Measurements from ENCODE around the gene AWAT1. TPM values are rescaled to one million over a fixed set of nuclear protein-coding genes. Genes with fewer than 3 reads are reported as not detected.

Gene AWAT1
- total RNA-seq, 1 experiment from 2014 or later = not detected

DNA sequence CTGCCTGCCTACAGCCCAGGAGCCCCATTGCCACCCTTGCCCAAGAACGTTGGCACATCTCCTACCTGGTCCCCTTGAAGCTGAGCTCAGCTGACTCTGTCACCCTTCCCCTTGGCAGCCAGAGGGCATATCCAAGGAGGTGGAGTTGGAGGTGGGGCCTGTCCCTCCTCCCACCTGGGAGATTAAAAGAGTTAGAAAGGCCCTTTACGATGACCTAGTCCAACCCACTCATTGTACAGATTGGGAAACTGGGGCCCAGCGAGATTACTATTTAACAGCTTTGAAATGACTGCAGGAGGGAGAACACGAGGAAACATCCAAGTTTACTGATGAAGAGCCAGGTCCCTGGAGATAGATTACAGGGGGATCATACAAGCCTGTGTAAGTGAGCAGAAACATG, 25.6 kb downstream of the AWAT1 start, which contains the start of gene P2RY4:
Gene P2RY4, minus strand, starts transcription at position 101 of the 400 bp plus-strand sequence. CDS start 580 bp downstream, outside the sequence.
- DNase-seq (ENCODE audit: low read depth, low spot score) (no peak), ATAC-seq (no peak)
- in situ Hi-C loops (cut with HindIII; ENCODE audit: low pct_unique_long_range_greater_than_20kb, low sequenced_read_pairs) (no loop called here), intact Hi-C loops (cut with micrococcal nuclease; ENCODE audit: unreplicated experiment) (loop anchor here (5.0 kb wide), 1 partner anchor 63 kb away; no protein-coding TSS in a partner anchor)
- no peaks in the 10 kb centered on the region for H3K4me1 ChIP-seq (ENCODE audit: control insufficient read depth, insufficient read depth, low read length)
- peaks cover 2% of the 10 kb centered on the region; the same call in 1 of the 2 replicates for H3K27me3 ChIP-seq (ENCODE audit: control insufficient read depth, insufficient read depth, low read length)
- TF ChIP-seq POLR2AphosphoS5 (IDR thresholded peaks at IDR 0.05; ENCODE audit: low read depth, low read length) (no peak), SIN3A (IDR thresholded peaks at IDR 0.05; ENCODE audit: borderline replicate concordance, insufficient read depth, low read depth, low read length) (no peak), TCF7L2 (IDR thresholded peaks at IDR 0.05; ENCODE audit: low read depth, low read length) (no peak)
- TF ChIP-seq, protein P1, sequence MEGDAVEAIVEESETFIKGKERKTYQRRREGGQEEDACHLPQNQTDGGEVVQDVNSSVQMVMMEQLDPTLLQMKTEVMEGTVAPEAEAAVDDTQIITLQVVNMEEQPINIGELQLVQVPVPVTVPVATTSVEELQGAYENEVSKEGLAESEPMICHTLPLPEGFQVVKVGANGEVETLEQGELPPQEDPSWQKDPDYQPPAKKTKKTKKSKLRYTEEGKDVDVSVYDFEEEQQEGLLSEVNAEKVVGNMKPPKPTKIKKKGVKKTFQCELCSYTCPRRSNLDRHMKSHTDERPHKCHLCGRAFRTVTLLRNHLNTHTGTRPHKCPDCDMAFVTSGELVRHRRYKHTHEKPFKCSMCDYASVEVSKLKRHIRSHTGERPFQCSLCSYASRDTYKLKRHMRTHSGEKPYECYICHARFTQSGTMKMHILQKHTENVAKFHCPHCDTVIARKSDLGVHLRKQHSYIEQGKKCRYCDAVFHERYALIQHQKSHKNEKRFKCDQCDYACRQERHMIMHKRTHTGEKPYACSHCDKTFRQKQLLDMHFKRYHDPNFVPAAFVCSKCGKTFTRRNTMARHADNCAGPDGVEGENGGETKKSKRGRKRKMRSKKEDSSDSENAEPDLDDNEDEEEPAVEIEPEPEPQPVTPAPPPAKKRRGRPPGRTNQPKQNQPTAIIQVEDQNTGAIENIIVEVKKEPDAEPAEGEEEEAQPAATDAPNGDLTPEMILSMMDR (IDR thresholded peaks at IDR 0.05) = no peak
- TF ChIP-seq, protein P2, sequence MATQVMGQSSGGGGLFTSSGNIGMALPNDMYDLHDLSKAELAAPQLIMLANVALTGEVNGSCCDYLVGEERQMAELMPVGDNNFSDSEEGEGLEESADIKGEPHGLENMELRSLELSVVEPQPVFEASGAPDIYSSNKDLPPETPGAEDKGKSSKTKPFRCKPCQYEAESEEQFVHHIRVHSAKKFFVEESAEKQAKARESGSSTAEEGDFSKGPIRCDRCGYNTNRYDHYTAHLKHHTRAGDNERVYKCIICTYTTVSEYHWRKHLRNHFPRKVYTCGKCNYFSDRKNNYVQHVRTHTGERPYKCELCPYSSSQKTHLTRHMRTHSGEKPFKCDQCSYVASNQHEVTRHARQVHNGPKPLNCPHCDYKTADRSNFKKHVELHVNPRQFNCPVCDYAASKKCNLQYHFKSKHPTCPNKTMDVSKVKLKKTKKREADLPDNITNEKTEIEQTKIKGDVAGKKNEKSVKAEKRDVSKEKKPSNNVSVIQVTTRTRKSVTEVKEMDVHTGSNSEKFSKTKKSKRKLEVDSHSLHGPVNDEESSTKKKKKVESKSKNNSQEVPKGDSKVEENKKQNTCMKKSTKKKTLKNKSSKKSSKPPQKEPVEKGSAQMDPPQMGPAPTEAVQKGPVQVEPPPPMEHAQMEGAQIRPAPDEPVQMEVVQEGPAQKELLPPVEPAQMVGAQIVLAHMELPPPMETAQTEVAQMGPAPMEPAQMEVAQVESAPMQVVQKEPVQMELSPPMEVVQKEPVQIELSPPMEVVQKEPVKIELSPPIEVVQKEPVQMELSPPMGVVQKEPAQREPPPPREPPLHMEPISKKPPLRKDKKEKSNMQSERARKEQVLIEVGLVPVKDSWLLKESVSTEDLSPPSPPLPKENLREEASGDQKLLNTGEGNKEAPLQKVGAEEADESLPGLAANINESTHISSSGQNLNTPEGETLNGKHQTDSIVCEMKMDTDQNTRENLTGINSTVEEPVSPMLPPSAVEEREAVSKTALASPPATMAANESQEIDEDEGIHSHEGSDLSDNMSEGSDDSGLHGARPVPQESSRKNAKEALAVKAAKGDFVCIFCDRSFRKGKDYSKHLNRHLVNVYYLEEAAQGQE (IDR thresholded peaks at IDR 0.05; ENCODE audit: insufficient read depth in 1 of 2, low read depth in 2 of 2, low read length in 1 of 2) = no peak
- no peak within 1 kb of the TSS for H3K27ac ChIP-seq (ENCODE audit: low read length)
- no TSS peak for BruUV-seq (replicated peaks)
- ChIA-PET POLR2A (no interaction called here), CTCF (no interaction called here)
- no peak within 1 kb of the TSS for H3K4me3 ChIP-seq (ENCODE audit: low read depth in 2 of 2, low read length in 2 of 2)
- H3K9me3 ChIP-seq (ENCODE audit: control insufficient read depth, insufficient read depth, low read depth, low read length) = no peaks in the 10 kb centered on the region
- H3K36me3 ChIP-seq (ENCODE audit: control insufficient read depth, insufficient read depth, low read length) = no peaks in the 10 kb centered on the region

DNA sequence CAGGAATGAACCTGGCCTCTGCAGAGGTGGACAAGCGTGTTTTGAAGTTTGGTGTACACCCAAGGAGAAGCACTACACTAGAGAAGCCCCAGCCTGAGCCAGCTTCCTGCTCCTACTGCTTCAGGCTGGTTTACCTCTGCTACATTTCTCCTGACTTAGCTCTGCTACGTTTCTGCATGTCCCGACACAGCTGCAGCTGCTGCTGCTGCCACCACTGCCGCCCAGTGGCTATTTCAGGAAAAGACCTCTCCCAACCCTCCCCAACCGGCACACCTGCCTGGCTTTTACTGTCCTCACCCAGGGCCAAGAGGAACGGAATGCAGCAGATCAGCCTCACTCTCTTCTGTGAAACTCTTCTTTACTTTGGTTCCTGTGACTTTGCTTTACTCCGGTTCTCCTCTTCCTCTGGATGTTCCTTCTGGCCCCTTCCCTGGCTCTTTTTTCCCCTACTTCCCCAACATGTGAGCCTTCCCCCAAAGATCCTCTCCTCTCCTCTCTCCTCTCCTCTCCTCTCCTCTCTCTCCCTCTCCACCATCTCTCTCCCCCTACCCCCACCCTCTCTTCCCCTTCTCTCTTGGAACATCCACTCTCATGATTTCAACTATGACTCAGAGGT, 28.6 kb downstream of the AWAT1 start:
- no peaks in the 10 kb centered on the region for H3K36me3 ChIP-seq (ENCODE audit: control insufficient read depth, insufficient read depth, low read length)
- no peaks in the 10 kb centered on the region for H3K4me1 ChIP-seq (ENCODE audit: control insufficient read depth, insufficient read depth, low read length)
- H3K27me3 ChIP-seq (ENCODE audit: control insufficient read depth, insufficient read depth, low read length) = peaks cover 2% of the 10 kb centered on the region; the same call in 1 of the 2 replicates
- peak; percentile 22 for DNase-seq (ENCODE audit: low read depth, low spot score)
- POLR2A ChIA-PET = no interaction called here
- intact Hi-C loops (cut with micrococcal nuclease; ENCODE audit: unreplicated experiment) (loop anchor here (5.0 kb wide), 1 partner anchor 66 kb away; no protein-coding TSS in a partner anchor), in situ Hi-C loops (cut with HindIII; ENCODE audit: low pct_unique_long_range_greater_than_20kb, low sequenced_read_pairs) (no loop called here)
- BruUV-seq (replicated peaks) = no TSS peak
- peak; percentile 93 for ATAC-seq
- no peak overlapping the region for H3K4me3 ChIP-seq (ENCODE audit: low read depth in 2 of 2, low read length in 2 of 2)
- TF ChIP-seq, protein P2 (IDR thresholded peaks at IDR 0.05; ENCODE audit: insufficient read depth in 1 of 2, low read depth in 2 of 2, low read length in 1 of 2) = no peak
- no peak for TF ChIP-seq TCF7L2 (IDR thresholded peaks at IDR 0.05; ENCODE audit: low read depth, low read length)
- TF ChIP-seq, protein P1 (IDR thresholded peaks at IDR 0.05) = peak; percentile 80
- H3K27ac ChIP-seq (ENCODE audit: low read length) = no peak overlapping the region
- CTCF ChIA-PET = no interaction called here
- no peaks in the 10 kb centered on the region for H3K9me3 ChIP-seq (ENCODE audit: control insufficient read depth, insufficient read depth, low read depth, low read length)
